GM18858 (cell line): ENCODE data around the gene MAD1L1.
"Not testable (repeated sequence)": the region's sequence is repeated elsewhere in the genome, so short reads cannot be mapped to it uniquely, and the experiment has no call there.

Experiments
- ATAC-seq: cut with Tn5 transposase; IDR thresholded peaks from one replicate; pipeline ENCODE4 v1.9.1; 2021; ENCODE audit not compliant: unreplicated experiment

Gene MAD1L1

GRCh38 chr7:1874590-1875391 lies 358.0 kb downstream of the MAD1L1 start:
- ATAC-seq, result not testable (repeated sequence)

- no peak for ATAC-seq
Observed at GRCh38 chr7:1873857-1874589, 358.7 kb downstream of the MAD1L1 start.

GRCh38 chr7:1873421-1873820 lies 359.3 kb downstream of the MAD1L1 start:
- ATAC-seq, result no peak

GRCh38 chr7:1873070-1873405 lies 359.7 kb downstream of the MAD1L1 start:
- no peak for ATAC-seq

- no peak for ATAC-seq
Observed at GRCh38 chr7:1872191-1873069, 360.3 kb downstream of the MAD1L1 start.

GRCh38 chr7:1869452-1870130 lies 363.2 kb downstream of the MAD1L1 start:
- no peak for ATAC-seq

- ATAC-seq, result no peak
Observed at GRCh38 chr7:1868516-1869165, 364.1 kb downstream of the MAD1L1 start.

- ATAC-seq, result no peak
Observed at GRCh38 chr7:1867370-1868260, 365.1 kb downstream of the MAD1L1 start.

GRCh38 chr7:1866601-1867000 lies 366.1 kb downstream of the MAD1L1 start:
- ATAC-seq, result no peak

GRCh38 chr7:1865571-1866255 lies 367.0 kb downstream of the MAD1L1 start:
- ATAC-seq, result no peak

GRCh38 chr7:1865000-1865555 lies 367.7 kb downstream of the MAD1L1 start:
- no peak for ATAC-seq

GRCh38 chr7:1864161-1864940 lies 368.4 kb downstream of the MAD1L1 start:
- ATAC-seq, result no peak

- no peak for ATAC-seq
Observed at GRCh38 chr7:1863091-1863900, 369.4 kb downstream of the MAD1L1 start.

- ATAC-seq, result no peak
Observed at GRCh38 chr7:1862560-1862959, 370.2 kb downstream of the MAD1L1 start.

GRCh38 chr7:1861799-1862458 lies 370.8 kb downstream of the MAD1L1 start:
- ATAC-seq, result no peak
